ENCODE measurements around the gene ZNF219. TPM values are rescaled to one million over a fixed set of nuclear protein-coding genes. Genes with fewer than 3 reads are reported as not detected.

ZNF219 gene
- total and polyA plus RNA-seq, 10 of the 15 experiments (the other 5 are each of a cell fraction or from before 2014, with no cell fraction given) = 0.16 to 6.4 (median 1.9) TPM

DNA sequence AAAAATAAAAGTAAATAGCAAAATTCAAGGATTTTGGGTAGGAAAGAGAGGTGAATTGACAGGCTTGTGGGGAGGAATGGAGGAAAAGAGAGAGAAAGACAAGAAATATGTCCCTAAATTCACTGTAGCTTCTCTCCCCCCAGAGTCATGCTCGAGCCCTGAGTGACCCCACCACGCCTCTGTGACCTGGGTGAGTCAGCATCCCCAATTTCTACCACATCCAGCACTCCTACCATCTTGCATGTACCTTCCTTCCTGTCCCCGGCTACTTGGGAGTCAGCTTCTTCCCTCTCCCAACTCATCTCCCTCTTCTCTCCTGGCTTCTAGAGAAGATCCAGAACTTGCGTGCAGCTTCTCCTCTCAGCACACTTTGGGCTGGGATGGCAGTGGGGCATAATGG lies 9.8 kb downstream of the ZNF219 start:
- Histone ChIP-seq H3K4me2 (ENCODE audit: control insufficient read depth, insufficient read depth) (no peak overlapping the region), H3K9me3 (replicated peaks; ENCODE audit: control insufficient read depth, insufficient read depth, low read length) (no peaks in the 10 kb centered on the region), H3K4me3 (no peak overlapping the region), H4K20me1 (ENCODE audit: control insufficient read depth, insufficient read depth) (no peaks in the 10 kb centered on the region), H2AFZ (ENCODE audit: control insufficient read depth, low read depth, low read length) (no peak overlapping the region), H3K27me3 (replicated peaks in 1 of 2; ENCODE audit: control insufficient read depth in 2 of 2, insufficient read depth in 2 of 2, low read length in 1 of 2) (no peaks in the 10 kb centered on the region), H3K9ac (ENCODE audit: control insufficient read depth, insufficient read depth, low read length) (no peak overlapping the region), H3K79me2 (ENCODE audit: control insufficient read depth, insufficient read depth, low read length) (no peaks in the 10 kb centered on the region), H3K27ac (ENCODE audit: control insufficient read depth, insufficient read depth) (no peak overlapping the region), H3K4me1 (ENCODE audit: control insufficient read depth, insufficient read depth, low read length) (no peaks in the 10 kb centered on the region), H3K36me3 (ENCODE audit: control insufficient read depth in 2 of 2, insufficient read depth in 2 of 2, low read length in 1 of 2) (no peaks in the 10 kb centered on the region)
- no peak for TF ChIP-seq HDAC2 (IDR thresholded peaks at IDR 0.05)
- no peak for TF ChIP-seq HDAC6 (IDR thresholded peaks at IDR 0.05; ENCODE audit: unreplicated experiment)
- no peak for TF ChIP-seq CREB1 (IDR thresholded peaks at IDR 0.05; ENCODE audit: low read depth)
- no peak for TF ChIP-seq KAT2A (conservative IDR thresholded peaks at IDR 0.05; ENCODE audit: control insufficient read depth, low read depth, low read length)
- no peak for TF ChIP-seq KLF5 (IDR thresholded peaks at IDR 0.05; ENCODE audit: partially characterized antibody)
- intact Hi-C loops (cut with micrococcal nuclease; ENCODE audit: unreplicated experiment) = no loop called here
- ATAC-seq (no peak), FAIRE-seq (no peak), DNase-seq (ENCODE audit: low read depth, low spot score) (no peak)
- BruUV-seq (replicated peaks) = no TSS peak
- WGBS (ENCODE audit: insufficient coverage, insufficient replicate concordance, low lambda C conversion rate, missing lambda C conversion rate) = 32% methylated on average over 4 of the region's 4 CpGs
- ChIA-PET POLR2A (no interaction called here), SMC1A (ENCODE audit: uncharacterized antibody, unreplicated experiment) (interaction anchor here (1.1 to 2.6 kb wide), 4 partner anchors 20 to 74 kb away, joined by 3 to 10 read pairs (median 6); no protein-coding TSS in a partner anchor), CTCF (interaction anchor here (1.2 to 5.6 kb wide), 9 partner anchors 12 to 75 kb away, joined by 3 to 61 read pairs (median 6); partner anchors contain the start of genes ARHGEF40 and TMEM253), RAD21 (ENCODE audit: unreplicated experiment) (interaction anchor here (1.3 to 2.7 kb wide), 5 partner anchors 9 to 74 kb away, joined by 3 to 12 read pairs (median 7); no protein-coding TSS in a partner anchor)
- in situ Hi-C loops (cut with MboI) = no loop called here

DNA sequence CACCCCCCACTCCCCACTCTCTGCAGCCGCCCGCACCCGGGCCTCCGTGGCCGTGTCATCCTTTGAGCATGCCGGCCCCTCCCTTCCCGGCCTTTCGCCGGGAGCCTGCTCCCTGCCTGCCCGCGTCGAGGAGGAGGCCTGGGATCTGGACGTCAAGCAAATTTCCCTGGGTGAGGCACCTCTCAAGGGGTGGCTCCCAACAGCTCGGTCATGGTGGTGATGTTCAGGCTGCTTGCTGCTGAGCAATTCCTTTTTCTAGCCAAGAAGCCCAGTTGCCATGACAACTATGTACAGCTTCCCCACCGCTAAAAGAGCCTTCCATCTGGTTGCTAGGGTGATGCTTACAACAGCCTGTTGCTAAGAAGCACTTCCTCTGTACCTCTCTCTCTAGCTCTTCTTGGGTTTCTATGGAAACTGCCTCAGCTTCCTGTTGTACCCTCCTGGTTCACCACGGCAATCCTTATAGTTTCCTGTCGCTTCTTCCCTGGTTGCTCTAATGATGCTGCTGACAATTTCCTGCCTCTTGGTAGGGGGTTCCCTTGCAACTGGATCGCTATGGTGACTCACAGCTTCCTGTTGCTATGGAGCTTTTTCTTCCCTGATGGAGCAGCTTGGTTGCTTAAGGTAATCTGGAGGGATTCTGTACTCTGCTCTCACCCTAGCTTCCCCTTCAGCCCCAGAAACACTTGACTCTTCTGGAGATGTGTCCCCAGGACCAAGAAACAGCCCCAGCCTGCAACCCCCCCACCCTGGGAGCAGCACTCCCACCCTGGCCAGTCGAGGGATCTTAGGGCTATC lies 11.0 kb downstream of the ZNF219 start:
- RAD21 ChIA-PET (ENCODE audit: unreplicated experiment) = interaction anchor here (1.1 to 1.2 kb wide), 2 partner anchors 19 to 72 kb away, joined by 3 to 4 read pairs; no protein-coding TSS in a partner anchor

More for the DNA sequence above, 11.0 kb downstream of the ZNF219 start:
- CTCF ChIA-PET = interaction anchor here (1.3 to 5.6 kb wide), 9 partner anchors 8 to 230 kb away, joined by 3 to 61 read pairs (median 4); partner anchors contain the start of genes ARHGEF40 and TMEM253
- Histone ChIP-seq H4K20me1 (ENCODE audit: control insufficient read depth, insufficient read depth) (no peaks in the 10 kb centered on the region), H3K9me3 (replicated peaks; ENCODE audit: control insufficient read depth, insufficient read depth, low read length) (no peaks in the 10 kb centered on the region), H3K27me3 (replicated peaks in 1 of 2; ENCODE audit: control insufficient read depth in 2 of 2, insufficient read depth in 2 of 2, low read length in 1 of 2) (no peaks in the 10 kb centered on the region), H3K4me1 (ENCODE audit: control insufficient read depth, insufficient read depth, low read length) (no peaks in the 10 kb centered on the region), H2AFZ (ENCODE audit: control insufficient read depth, low read depth, low read length) (no peak overlapping the region), H3K9ac (ENCODE audit: control insufficient read depth, insufficient read depth, low read length) (no peak overlapping the region), H3K79me2 (ENCODE audit: control insufficient read depth, insufficient read depth, low read length) (no peaks in the 10 kb centered on the region), H3K36me3 (ENCODE audit: control insufficient read depth in 2 of 2, insufficient read depth in 2 of 2, low read length in 1 of 2) (no peaks in the 10 kb centered on the region), H3K4me2 (ENCODE audit: control insufficient read depth, insufficient read depth) (no peak overlapping the region), H3K27ac (ENCODE audit: control insufficient read depth, insufficient read depth) (no peak overlapping the region), H3K4me3 (no peak overlapping the region)
- intact Hi-C loops (cut with micrococcal nuclease; ENCODE audit: unreplicated experiment) = no loop called here
- WGBS (ENCODE audit: insufficient coverage, insufficient replicate concordance, low lambda C conversion rate, missing lambda C conversion rate) = 46% methylated on average over 19 of the region's 19 CpGs
- SMC1A ChIA-PET (ENCODE audit: uncharacterized antibody, unreplicated experiment) = interaction anchor here (1.0 to 2.6 kb wide), 2 partner anchors 17 to 72 kb away, joined by 3 to 10 read pairs; no protein-coding TSS in a partner anchor
- DNase-seq (ENCODE audit: low read depth, low spot score) (no peak), FAIRE-seq (peak; percentile 52), ATAC-seq (peak; percentile 29)
- in situ Hi-C loops (cut with MboI) = no loop called here
- TF ChIP-seq BMI1 (IDR thresholded peaks at IDR 0.05; ENCODE audit: borderline replicate concordance) = peak; percentile 91
- TF ChIP-seq EED (IDR thresholded peaks at IDR 0.05; ENCODE audit: low read depth) = no peak
- TF ChIP-seq MYB (IDR thresholded peaks at IDR 0.05; ENCODE audit: borderline replicate concordance, low read depth, low read length) = no peak
- peak; percentile 50; the same call in 1 of the 2 replicates for TF ChIP-seq SPI1 (IDR thresholded peaks at IDR 0.05; ENCODE audit: borderline replicate concordance, insufficient read depth, low read depth, low read length)
- TF ChIP-seq EP300 (IDR thresholded peaks at IDR 0.05; ENCODE audit: borderline replicate concordance in 1 of 2, control insufficient read depth in 1 of 2, low read depth in 2 of 2, low read length in 2 of 2) = no peak
- TF ChIP-seq NBN (IDR thresholded peaks at IDR 0.05) = no peak
- POLR2A ChIA-PET = no interaction called here
- BruUV-seq (replicated peaks) = no TSS peak
